Spleen (tissue), 13 donors: ENCODE measurements around the gene CD3D. TPM values are rescaled to one million over a fixed set of nuclear protein-coding genes. Genes with fewer than 3 reads are reported as not detected.

Source experiments
- DNase-seq: peaks from one replicate; pipeline ENCODE4 v3.0.0-alpha.2; 2020
- H3K27ac ChIP-seq, 8 donors: fragments of 200-600 bp; sonication (generic) in 7 of 8; 1 replicate in 4 of 8; 2 replicates in 4 of 8; pipeline versions ENCODE4 v1.5.0 to v1.8.0; 2016 to 2021; ENCODE audit warnings: inconsistent platforms in 4 of 8, mild to moderate bottlenecking in 4 of 8, moderate library complexity in 1 of 8
- H3K27me3 ChIP-seq, 7 donors: fragments of 200-600 bp; sonication (generic) in 6 of 7; replicated peaks in 1 of 7; 1 replicate in 4 of 7; 2 replicates in 3 of 7; pipeline versions ENCODE4 v1.5.0 to v1.8.0; 2016 to 2021; ENCODE audit warnings: inconsistent platforms in 3 of 7, mild to moderate bottlenecking in 1 of 7
- H3K36me3 ChIP-seq, 6 donors: fragments of 200-600 bp; sonication (generic) in 5 of 6; 1 replicate in 4 of 6; 2 replicates in 2 of 6; pipeline versions ENCODE4 v1.5.0 to v1.8.0; 2016 to 2021; ENCODE audit warnings: inconsistent platforms in 2 of 6
- H3K4me1 ChIP-seq, 6 donors: fragments of 200-600 bp; sonication (generic) in 5 of 6; 1 replicate in 3 of 6; 2 replicates in 3 of 6; pipeline versions ENCODE4 v1.5.0 to v1.8.0; 2016 to 2021; ENCODE audit warnings: inconsistent platforms in 3 of 6
- H3K4me3 ChIP-seq, 8 donors: fragments of 200-600 bp; sonication (generic) in 7 of 8; 1 replicate in 4 of 8; 2 replicates in 4 of 8; pipeline versions ENCODE4 v1.5.0 to v1.8.0; 2016 to 2021; ENCODE audit warnings: inconsistent platforms in 4 of 8, mild to moderate bottlenecking in 4 of 8, moderate library complexity in 2 of 8
- H3K9me3 ChIP-seq, 8 donors: fragments of 200-600 bp; sonication (generic) in 7 of 8; 1 replicate in 4 of 8; 2 replicates in 4 of 8; pipeline versions ENCODE4 v1.5.0 to v1.8.0; 2016 to 2021; ENCODE audit warnings: inconsistent platforms in 4 of 8
- CTCF ChIP-seq, 11 experiments: fragments of 200-600 bp in 7 of 11; fragments of 450-650 bp in 4 of 11; sonication (generic) in 4 of 11; IDR thresholded peaks in 8 of 11; conservative IDR thresholded peaks in 3 of 11; 1 replicate in 7 of 11; 2 replicates in 4 of 11; pipeline versions ENCODE4 v1.4.0 to v1.8.0; 2016 to 2021; ENCODE audit warnings: antibody characterized with exemption in 11 of 11, inconsistent platforms in 4 of 11, mild to moderate bottlenecking in 1 of 11
- POLR2A ChIP-seq, 3 donors: fragments of 450-650 bp; IDR thresholded peaks; one replicate each; pipeline ENCODE4 v1.5.1; 2017; ENCODE audit warnings: antibody characterized with exemption in 3 of 3, mild to moderate bottlenecking in 1 of 3
- POLR2AphosphoS5 ChIP-seq, 3 donors: sonication (generic); formaldehyde crosslinking; IDR thresholded peaks; one replicate each; pipeline ENCODE4 v1.5.1; 2017; ENCODE audit warnings: antibody characterized with exemption in 3 of 3
- WGBS, 5 donors: extraction: QIAGEN DNeasy Blood & Tissue Kit in 3 of 5; methylation state at CpG; one replicate each; pipeline versions ENCODE4 v1.1.5 to v1.1.7; 2013 to 2018; 5-methylcytosine and 5-hydroxymethylcytosine counted together
- intact Hi-C: fragments of 100-400 bp; cut with DNase I; formaldehyde crosslinking; loops from one replicate; pipeline ENCODE4 v1.15.0; 2023; ENCODE audit warnings: low total_unique reads
- long read RNA-seq, 2 donors: transcript quantifications; one replicate each; lab custom pipeline, GENCODE V29; 2026
- polyA plus RNA-seq, 3 donors: library from polyadenylated mRNA; stranded (reverse); fragments of 200-250 nt; gene quantifications; one replicate each; pipeline ENCODE4 v1.2.1, GENCODE V29; 2013
- total RNA-seq, 7 donors: library from RNA; depleted of rRNA in 3 of 7; stranded (reverse); fragments of >200 nt in 3 of 7; fragmentation: NEBNext Ultra II Directional in 4 of 7; extraction: Animal tissue kit (Norgen Biotek cat#: 25700) in 4 of 7; gene quantifications; one replicate each; pipeline versions ENCODE4 v1.1.0 to v1.2.1, GENCODE V29; 2016 to 2021
- donor health status: healthy with polysubstance abuse.
- donor health status: DM: no; HTN: no; CAD: no; lungs with moderate emphysema.
- donor health status: DM: no; HTN: no; CAD: no.
- donor health status: Bipolar disorder and iron deficiency.
- donor health status: healthy.
- donor health status: DM: no; HTN: no; CAD: no.
- donor health status: DM: yes; HTN: yes; CAD: no.

Gene CD3D
- 10 to 100 TPM; 27.3 to 70.0 (median 43.0) TPM for total RNA-seq
- 10 to 100 TPM; 28.6 to 70.7 (median 31.7) TPM for polyA plus RNA-seq
- long read RNA-seq, donor 1, transcript CD3D-201 (5 exons, 861 nt) = major isoform, 13 of 15 reads
- long read RNA-seq, donor 1, partial matches to known transcripts = 0 of 15 reads
- long read RNA-seq, donor 1, other reads (novel, unspliced or antisense) = 0 of 15 reads
- long read RNA-seq, donor 2, transcript CD3D-201 (5 exons, 861 nt) = major isoform, 9 of 11 reads
- long read RNA-seq, donor 2, partial matches to known transcripts = 0 of 11 reads
- long read RNA-seq, donor 2, other reads (novel, unspliced or antisense) = 0 of 11 reads

- H3K27ac ChIP-seq = peak within 1 kb of the TSS; percentile 43 to 89 (median 70)
- H3K27me3 ChIP-seq = peaks cover 0 to 14% (median 0%) of the 10 kb centered on the region in 7 donors
- DNase-seq = no peak
- H3K4me1 ChIP-seq = peaks cover 0 to 36% (median 11%) of the 10 kb centered on the region in 6 donors
- no peaks in the 10 kb centered on the region for H3K36me3 ChIP-seq
- intact Hi-C loops = no loop called here
- TF ChIP-seq POLR2A (IDR thresholded peaks at IDR 0.05) (no peak), POLR2AphosphoS5 (IDR thresholded peaks at IDR 0.05) (peak in 1 of 3 donors; percentile 45)
- peak within 1 kb of the TSS; percentile 25 to 67 (median 38) for H3K4me3 ChIP-seq
- no peaks in the 10 kb centered on the region for H3K9me3 ChIP-seq
- WGBS, 5 donors = 70 to 79% (median 77%) methylated on average over 13 of the region's 13 CpGs
Observed at GRCh38 chr11:118342503-118343161, at the start of gene CD3D. TSS of gene CD3D (minus strand) at chr11:118342705. CDS start at chr11:118342607, 98 bp downstream.

DNA sequence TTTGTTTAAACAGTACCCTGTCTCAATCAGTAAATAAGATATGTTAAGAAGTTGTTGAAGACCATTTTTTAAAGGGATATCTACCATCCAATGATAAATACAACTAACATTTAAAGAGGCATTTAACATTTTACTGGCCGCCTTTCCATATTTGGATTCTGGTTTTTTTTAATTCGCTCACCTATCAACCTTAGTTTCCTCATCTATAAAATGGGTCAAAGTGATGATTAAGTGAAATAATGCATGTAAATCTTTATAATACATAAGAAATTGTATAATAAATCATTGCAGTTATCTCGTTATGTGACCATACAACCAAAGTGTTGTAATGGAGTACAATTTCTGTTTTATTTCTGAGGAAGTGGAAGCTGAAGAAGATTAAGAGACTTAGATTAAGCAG lies 41.2 kb upstream of the CD3D start:
- Histone ChIP-seq H3K27ac (no peak overlapping the region), H3K4me1 (no peaks in the 10 kb centered on the region), H3K9me3 (no peaks in the 10 kb centered on the region), H3K36me3 (peaks cover 3 to 100% (median 96%) of the 10 kb centered on the region in 6 donors), H3K27me3 (no peaks in the 10 kb centered on the region), H3K4me3 (no peak overlapping the region)
- no peak for TF ChIP-seq CTCF (IDR thresholded peaks at IDR 0.05 in 8 of 11, conservative IDR thresholded peaks at IDR 0.05 in 3 of 11)
- TF ChIP-seq POLR2A (IDR thresholded peaks at IDR 0.05) = no peak
- no peak for TF ChIP-seq POLR2AphosphoS5 (IDR thresholded peaks at IDR 0.05)
- 91 to 99% (median 98%) methylated on average over 3 of the region's 3 CpGs for WGBS, 5 donors
- intact Hi-C loops = loop anchor here (10.0 kb wide), 1 partner anchor 371 kb away; no protein-coding TSS in a partner anchor
- DNase-seq = no peak

GRCh38 chr11:118382954-118383353 lies 40.4 kb upstream of the CD3D start:
- no peak for DNase-seq
- Histone ChIP-seq H3K9me3 (no peaks in the 10 kb centered on the region), H3K36me3 (peaks cover 6 to 100% (median 96%) of the 10 kb centered on the region in 6 donors), H3K4me3 (no peak overlapping the region), H3K27me3 (no peaks in the 10 kb centered on the region), H3K4me1 (no peaks in the 10 kb centered on the region), H3K27ac (no peak overlapping the region)
- intact Hi-C loops = loop anchor here (10.0 kb wide), 1 partner anchor 372 kb away; no protein-coding TSS in a partner anchor
- 94 to 100% (median 96%) methylated on average over 3 of the region's 3 CpGs for WGBS, 5 donors
- TF ChIP-seq CTCF (IDR thresholded peaks at IDR 0.05 in 8 of 11, conservative IDR thresholded peaks at IDR 0.05 in 3 of 11) (no peak), POLR2A (IDR thresholded peaks at IDR 0.05) (no peak), POLR2AphosphoS5 (IDR thresholded peaks at IDR 0.05) (no peak)

DNA sequence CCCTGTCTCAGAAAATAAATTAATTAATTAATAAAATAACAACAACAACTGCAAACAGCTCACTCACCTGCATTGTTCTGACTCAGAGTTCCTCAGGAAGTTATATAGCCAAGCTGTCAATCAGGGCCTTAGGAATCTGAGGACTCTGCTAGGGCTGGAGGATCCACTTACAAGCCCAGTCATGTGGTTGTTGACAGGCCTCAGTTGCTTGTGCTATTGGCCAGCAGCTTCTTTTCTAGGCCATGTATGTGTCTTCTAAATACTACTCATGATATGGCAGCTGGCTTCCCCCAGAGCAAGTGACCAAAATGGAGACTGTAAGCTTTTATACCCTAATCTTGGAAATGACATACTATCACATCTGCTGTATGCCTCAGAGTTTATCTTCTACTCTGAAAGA lies 38.1 kb upstream of the CD3D start:
- intact Hi-C loops = loop anchor here (10.0 kb wide), 1 partner anchor 374 kb away; no protein-coding TSS in a partner anchor
- Histone ChIP-seq H3K27me3 (no peaks in the 10 kb centered on the region), H3K36me3 (peaks cover 9 to 100% (median 94%) of the 10 kb centered on the region in 6 donors), H3K4me3 (no peak overlapping the region), H3K9me3 (no peaks in the 10 kb centered on the region), H3K4me1 (no peaks in the 10 kb centered on the region), H3K27ac (no peak overlapping the region)
- TF ChIP-seq CTCF (IDR thresholded peaks at IDR 0.05 in 8 of 11, conservative IDR thresholded peaks at IDR 0.05 in 3 of 11) = no peak
- no peak for DNase-seq
